ENCODE measurements around the gene MLLT10.

The MLLT10 gene

DNA sequence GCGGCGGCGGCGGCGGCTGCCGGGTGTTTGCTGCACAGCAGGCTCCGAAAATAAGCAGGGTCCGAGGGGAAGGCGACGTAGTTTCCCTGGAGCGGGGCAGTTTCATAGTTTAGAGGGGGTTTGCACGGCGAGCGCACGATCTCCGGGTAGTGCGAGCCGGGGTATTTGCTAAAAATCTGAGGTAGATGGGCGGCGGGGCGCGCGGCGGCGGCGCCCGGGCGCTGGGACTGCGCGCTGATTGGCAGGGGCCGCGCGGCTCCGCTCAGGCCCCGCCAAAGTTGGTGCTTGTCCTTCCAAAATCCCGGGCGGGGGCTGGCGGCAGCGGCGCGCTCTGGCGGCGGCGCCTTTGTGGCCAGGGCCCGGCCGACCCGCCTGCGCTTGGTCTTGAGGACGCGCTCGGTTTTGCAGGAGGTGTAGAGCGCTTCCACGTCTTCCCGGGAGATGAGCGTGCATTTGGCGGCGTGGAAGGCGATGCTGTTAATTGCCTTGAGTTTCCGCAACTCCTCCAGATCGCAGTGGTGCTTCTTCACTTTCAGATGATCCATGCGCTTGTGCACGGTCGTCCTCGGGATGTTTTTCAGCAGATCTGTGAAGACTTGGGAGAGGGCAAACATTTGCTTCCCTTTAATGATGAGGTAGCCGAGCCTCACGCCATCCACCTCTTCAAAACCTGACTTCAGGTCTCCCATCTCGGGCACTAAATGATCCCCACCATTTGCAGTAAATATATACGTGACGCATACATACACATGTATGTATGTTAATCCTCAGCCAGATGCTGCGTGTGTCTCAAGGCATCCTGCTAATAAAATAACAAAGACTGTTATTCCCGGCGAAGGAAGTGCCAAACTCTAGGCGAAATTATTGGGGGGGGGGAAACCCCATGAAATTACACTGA is 16.6 kb upstream of the MLLT10 start:
- peak; percentile 72 for DNase-seq

DNA sequence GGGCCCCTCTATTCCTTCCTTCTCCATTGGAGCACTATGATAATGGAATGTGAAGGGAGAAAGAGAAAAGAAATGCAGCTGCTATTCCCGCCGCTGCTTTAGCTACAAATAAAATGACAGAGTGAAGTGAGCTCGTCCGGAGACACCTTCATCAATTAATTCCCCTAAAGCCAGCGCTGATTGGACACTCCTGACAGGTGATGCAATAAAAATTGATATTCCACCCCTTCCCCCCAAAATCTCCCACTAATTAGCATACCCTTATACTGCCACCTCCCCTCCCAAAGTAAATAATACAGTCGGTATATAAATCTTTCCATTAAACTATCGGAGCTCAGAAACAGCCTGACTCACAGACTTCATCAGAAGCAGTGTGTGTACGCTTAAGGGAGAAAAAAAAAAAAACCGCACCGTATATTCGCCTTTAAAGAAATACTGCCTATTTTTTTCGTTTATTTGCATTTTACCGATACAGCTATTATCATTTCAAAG is 15.8 kb upstream of the MLLT10 start:
- peak; percentile 81 for DNase-seq

GRCh38 chr10:21518641-21519396 is 15.2 kb upstream of the MLLT10 start:
- DNase-seq: peak; percentile 57

- DNase-seq: no peak
Measured at GRCh38 chr10:21519397-21519933, 14.6 kb upstream of the MLLT10 start.

- DNase-seq: peak; percentile 23
Measured at GRCh38 chr10:21519941-21520436, 14.0 kb upstream of the MLLT10 start.

GRCh38 chr10:21520509-21520908 is 13.5 kb upstream of the MLLT10 start:
- no peak for DNase-seq

DNA sequence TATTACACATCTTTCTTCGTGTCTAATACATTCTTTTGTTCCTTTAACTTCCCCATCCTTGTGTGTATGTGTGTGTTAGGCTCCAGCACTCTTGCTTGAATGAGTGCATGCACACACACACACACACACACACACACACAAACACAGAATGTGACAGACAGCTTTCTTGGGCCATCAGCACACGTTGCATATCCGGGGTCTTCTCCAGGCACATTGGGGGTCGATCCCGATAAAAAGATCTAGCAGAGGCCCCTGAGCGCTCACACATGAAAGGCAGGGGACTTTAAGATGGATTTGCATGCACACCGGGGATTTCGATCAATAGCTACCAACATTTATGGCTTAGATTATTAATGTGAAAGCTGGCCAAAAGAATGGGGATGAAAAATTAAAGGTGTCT is 13.1 kb upstream of the MLLT10 start:
- no peak for DNase-seq

- no peak for DNase-seq
Measured at GRCh38 chr10:21521751-21522533, 12.1 kb upstream of the MLLT10 start.

- peak; percentile 23 for DNase-seq
Measured at GRCh38 chr10:21522631-21523406, 11.2 kb upstream of the MLLT10 start.

DNA sequence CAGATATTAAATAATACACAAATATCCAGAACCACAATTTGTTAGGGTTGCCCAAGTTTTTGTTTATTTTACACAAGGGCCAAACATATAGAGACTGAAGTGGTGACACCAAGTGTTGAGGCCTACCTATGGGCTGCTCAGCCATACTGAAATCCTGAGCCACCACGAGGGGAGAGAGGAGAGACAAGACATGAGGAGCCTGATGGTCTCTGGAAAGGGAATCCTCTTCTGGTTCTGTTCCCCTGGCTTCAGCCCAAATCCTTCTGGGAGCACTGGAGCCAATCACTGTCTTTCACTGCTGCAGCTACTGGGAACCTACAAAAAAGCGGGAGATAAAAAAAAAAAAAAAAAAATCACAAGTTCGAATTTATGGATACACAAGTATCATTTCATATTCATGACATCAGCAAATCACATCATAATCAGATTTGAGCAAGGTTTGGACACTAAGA is 10.4 kb upstream of the MLLT10 start:
- DNase-seq: peak; percentile 17

- DNase-seq: no peak
Measured at GRCh38 chr10:21524131-21524525, 9.9 kb upstream of the MLLT10 start.

DNA sequence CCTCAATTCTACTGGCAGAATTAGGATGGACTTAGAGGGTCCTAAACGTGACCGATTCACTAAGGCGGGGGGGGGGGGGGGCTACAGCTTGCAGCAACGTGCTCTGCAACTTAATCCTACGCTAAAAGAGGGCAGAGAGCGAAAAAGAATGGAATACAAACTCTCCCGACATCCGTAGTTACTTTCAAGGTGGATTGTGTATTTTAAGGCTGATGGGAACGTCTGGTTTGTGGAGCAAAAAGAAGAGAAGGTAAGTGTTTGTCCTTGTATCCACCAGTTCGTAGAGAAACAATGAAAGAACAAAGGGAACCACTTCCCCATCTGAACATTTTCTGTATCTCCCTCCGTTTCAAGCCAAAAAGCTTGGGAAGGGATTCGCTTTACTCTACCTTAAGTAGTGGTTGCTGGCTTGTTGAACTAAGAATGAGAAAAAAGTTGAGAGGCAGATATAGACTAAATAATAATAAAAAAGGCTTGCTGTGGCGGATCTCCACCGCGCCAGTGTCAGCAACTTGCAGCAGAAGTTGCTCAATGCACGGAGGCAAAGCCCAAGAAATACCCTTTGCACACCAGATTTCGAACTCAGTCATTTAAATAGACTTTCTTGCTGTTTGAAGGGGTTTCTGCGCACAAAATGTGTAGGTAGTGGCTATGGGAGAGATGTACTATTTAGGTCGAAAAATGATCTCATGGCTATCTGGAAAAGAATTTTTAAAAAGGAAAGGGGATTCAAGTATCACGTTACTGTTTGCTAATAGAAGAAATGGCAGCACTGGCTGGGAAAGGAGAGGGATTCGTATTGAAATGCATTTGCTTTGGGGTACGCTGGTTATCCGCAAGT is 9.3 kb upstream of the MLLT10 start:
- peak; percentile 55 for DNase-seq

DNA sequence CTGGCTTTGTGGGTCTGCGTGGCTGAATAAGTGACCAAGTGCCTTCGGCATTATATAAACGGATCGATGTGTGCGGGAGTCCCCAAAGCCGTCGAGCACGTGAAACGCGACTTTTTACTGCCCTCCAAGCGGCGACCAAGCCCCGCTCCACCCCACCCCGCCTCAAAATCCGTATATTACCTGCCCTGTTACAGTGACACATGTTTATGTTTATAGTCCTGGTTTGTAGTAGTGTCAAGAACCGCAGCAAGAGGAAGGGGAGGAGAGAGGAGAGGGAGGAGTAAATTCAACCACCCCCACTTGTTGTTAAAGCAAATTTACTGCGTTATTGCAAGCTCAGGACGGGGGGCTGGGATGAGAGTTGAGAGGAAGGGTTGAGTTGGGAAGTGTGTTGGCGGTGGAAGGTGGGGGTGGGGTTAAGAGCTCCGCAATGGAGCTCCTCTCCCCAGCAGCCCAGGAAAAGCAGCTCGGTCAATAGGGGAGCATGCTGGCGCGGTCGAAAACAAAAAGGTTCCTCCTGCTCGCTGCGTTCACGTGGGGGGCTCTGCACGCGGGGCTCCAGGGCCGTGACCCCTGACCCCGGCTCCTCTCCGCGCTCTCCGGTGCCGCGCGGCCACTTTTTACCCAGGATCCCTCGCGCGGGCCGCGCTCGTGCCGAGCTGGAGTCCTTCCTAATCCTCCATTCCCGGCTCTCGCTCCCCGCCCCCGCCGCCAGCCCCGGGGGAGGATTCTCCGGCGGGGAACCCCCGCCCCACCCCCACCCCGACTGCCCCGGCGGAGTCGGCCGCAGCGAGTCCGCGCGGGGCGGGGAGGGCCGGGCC is 8.5 kb upstream of the MLLT10 start, which contains the start of gene SKIDA1:
Gene SKIDA1 (minus strand): TSS at position 316 of the 821 bp plus-strand sequence. CDS start 7,860 bp downstream, outside the sequence.
- DNase-seq: peak; percentile 96

- peak; percentile 96 for DNase-seq
Measured at GRCh38 chr10:21526188-21526859, 7.7 kb upstream of the MLLT10 start.

- DNase-seq: peak; percentile 94
Measured at GRCh38 chr10:21526860-21527597, 7.0 kb upstream of the MLLT10 start.

- DNase-seq: peak; percentile 34
Measured at GRCh38 chr10:21527598-21528235, 6.3 kb upstream of the MLLT10 start.

GRCh38 chr10:21528236-21529031 is 5.6 kb upstream of the MLLT10 start:
- no peak for DNase-seq

Data from NCI-H146 (cell line).